GM15510 (cell line): ENCODE measurements around the gene NFIX.

ENCODE experiments used
- POLR2A ChIP-seq: IDR thresholded peaks from 3 replicates; pipeline ENCODE4 v1.6.1; 2011; ENCODE audit warnings: borderline replicate concordance; ENCODE audit not compliant: insufficient read length; ENCODE audit errors: extremely low read depth

NFIX gene

DNA sequence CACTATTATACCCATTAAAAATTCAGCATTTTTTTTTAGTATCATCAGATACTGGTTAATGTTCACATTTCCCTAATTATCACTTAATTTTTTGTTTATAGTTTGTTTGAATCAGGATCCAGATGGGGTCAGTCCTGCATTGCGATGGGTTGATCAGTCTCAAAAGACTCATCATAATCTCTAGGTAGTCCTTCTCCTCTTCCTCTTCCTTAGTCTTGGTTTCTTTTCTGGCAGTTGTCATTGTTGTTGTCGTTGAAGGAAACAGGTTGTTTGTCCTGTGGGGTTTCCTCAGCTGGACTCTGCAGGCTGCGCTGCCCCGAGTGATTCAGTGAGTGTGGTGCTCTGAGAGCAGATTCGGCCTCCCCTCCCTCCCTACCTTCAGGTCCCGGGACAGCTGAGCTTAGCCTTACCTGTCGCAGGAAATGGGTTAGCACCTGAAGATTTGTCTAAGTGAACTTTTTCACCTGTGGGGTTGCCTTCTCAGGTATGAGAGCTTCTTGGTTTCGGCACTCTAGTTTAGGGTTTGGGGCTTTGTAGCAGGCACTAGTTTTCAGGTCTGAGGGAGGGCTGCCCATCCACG lies 34.1 kb downstream of the NFIX start:
- TF ChIP-seq POLR2A = no peak

DNA sequence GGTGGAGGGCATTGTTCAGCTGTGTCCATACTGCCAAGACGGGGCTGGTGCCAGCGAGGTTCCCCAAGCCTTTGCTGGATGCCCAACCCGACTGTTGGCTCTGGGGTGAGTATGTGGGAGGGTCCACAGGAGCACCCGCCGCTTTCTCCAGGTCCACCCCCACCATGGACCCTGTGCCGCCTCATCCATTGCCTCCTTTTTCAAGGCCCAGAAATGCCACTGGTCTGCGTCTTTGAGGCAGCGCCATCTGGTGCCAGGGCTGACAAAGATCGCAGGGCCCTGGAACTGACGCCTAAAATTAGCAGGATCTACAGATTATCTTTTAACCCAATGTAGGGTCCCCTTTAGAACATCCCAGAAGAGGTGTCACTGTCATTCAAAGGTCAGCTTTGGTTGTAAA lies 34.6 kb downstream of the NFIX start:
- no peak for TF ChIP-seq POLR2A

DNA sequence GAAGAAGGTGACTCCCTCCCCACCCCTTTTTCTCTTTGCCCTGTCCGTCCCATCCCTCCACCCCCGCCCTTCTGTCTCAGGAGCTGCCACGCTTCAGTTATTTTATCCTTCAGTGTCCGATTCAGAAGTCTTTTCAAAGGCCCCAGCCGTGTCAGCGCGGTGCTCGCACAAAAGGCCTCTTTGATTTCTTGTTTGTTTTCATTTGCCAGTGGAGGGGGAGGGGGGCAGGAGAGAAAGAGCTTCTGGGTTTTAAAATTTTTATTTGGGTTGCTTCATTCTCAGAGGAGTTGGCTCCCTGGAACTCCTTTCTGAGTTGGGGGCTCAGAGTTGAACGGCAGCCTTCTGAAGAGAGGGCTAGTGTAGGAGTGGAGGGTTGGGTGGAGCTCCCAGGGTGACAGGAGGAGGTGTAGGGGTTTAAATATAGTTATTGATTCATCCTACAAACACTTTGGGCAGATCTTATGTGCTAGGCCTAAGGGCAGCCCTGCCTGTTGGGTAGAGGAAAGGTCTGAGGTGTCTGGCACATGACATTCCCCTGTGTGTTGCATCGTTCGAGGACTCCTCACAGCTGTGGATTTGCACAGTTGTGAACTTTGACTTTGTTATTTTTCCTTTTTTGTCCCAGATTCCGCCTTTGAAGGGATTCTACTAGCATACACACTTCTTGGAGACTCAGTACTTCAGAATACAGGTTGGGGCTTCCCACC lies 36.8 kb downstream of the NFIX start:
- no peak for TF ChIP-seq POLR2A

DNA sequence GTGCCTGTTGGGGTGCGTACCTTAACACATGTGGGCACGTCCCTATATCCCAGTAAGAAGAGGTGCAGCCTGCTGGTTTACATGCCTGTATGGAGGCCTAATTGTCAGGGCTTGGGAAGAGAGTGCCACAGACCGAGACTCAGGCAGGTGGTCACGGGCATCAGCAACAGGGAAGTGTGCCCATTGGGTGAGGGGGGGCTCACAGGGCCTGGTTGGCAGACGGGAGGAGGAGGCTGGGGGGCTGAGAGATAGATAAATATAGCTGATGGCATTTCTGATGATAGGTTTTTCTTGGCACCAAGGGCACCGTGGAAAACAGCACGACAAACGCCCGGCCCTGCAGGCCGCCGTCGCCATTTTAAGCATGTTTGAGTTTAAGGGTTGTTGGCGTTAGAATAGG lies 37.6 kb downstream of the NFIX start:
- no peak for TF ChIP-seq POLR2A

DNA sequence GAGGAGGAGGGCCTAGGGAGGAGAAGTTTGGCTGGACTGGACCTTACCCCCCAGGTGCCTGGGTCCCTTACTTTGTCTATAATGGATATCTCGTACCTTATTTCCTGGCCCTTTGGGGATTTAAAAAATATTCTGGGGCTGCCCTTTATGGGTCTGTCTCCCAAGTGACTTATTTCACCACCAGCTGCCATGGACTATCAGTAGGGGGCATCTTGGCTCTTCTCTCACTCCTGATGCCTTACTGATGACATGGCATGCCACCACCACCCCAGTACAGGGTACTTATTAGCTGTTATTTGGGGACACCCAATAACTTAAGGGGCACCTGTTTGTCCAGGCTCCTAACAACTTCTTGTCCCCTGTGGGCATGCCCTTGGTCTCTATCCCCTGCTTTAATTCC lies 38.0 kb downstream of the NFIX start:
- no peak for TF ChIP-seq POLR2A

DNA sequence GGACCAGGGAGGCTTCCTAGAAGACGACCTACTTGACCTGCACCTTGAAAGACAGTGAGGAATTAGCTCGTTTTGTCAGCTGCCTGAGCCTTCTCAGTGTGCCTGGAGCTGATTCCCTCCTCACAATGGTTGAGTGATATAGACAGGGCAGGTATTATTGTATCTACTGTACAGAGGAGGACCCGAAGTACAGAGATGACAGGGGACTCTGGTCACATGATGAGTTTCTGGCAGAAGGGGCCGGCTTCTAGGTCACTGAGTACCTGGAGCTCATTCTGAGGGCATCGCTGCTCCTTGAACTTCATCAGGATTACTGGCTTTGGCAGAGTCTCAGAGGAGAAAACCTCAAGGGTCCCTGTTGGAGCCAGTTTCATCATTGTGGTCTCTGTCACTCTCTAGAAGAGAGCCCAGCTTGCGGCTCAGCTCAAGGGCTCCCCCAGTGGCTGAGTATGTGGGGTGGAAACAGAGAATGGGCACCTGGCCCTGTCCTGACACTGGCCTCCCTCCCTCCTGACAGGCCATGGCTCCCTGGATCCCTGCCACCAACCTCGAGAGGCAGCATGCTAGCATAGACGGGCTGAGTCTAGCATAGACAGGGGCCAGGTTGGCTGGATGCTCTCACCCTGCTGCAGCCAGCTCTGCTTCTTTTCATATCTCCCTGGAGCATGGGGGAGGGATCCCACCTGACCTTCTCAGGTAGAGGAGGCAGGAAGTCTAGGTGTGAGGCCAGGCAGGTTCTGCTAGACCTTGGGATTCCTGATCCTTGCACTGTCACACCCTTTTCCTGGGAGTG lies 38.7 kb downstream of the NFIX start:
- TF ChIP-seq POLR2A = no peak

DNA sequence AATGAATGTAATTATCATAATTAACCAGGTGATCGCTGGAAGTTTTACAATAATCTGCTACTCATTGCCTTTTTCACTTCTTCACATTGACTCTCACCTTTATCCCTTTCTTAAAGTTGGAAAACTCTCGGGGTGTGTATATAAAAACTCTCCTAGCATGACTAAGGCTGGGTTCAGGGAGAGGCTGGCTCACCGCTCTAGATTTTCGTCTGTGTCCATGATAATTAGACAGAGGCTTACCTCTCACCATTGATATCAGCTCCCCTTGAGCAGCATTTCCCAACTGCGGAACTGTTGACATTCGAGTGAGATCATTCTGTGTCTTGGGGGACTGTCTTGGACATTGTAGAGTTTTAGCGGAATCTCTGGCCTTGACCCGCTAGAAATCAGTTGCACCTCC lies 39.4 kb downstream of the NFIX start:
- no peak for TF ChIP-seq POLR2A

DNA sequence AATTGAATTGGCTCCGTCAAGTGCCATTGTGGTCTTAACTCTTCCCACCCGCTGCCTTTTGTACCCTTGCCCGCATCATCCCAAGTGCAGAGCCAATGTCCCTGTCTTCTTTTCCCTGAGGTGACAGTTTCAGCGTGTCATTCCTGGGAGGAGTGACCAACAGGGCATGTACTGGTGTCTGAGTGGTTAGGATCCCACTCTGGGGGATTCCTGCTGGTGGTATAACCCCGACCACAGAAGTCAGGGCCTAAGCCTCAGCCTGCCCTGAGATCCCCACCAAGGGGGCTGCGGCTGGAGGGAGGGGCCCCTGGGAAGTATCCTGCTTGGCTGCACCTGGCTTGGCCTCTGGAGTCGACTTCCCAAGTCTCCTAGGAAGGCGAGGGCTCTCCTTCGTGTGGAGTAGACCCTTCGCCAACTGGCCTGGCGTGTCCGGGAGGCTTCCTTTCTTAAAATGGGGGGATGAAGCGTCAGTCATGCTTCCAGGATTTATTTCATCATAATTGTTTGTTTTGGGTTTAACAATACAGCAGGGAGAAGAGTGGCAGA lies 40.6 kb downstream of the NFIX start:
- no peak for TF ChIP-seq POLR2A

DNA sequence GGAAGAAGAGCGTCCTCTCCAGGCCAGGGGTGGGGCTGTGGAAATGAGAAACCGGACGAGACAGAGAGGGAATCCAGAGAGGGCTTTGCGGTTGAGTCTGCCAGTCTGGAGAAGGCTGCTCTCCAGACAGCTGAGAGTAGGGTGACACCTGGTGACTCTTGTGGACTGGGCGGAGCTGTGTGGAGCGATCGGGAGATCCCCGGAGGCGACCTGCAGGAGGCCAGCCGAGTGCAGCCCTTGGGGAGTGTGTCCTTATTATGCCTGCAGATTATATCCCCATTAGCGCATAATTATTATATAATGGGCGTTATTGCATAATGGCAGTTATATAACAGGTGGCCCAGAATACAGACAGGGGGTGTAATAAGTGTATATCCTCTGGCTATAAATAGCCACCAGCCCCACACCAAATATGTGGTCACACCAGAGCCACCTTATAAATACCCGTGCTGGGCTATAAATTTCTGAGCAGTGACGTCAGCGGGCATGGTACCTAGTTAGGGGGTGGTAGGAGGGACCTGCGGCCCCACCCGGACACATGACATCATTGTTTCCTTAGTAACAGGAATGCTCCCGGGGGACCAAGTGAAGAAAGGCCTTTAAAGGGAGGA lies 41.2 kb downstream of the NFIX start:
- no peak for TF ChIP-seq POLR2A

DNA sequence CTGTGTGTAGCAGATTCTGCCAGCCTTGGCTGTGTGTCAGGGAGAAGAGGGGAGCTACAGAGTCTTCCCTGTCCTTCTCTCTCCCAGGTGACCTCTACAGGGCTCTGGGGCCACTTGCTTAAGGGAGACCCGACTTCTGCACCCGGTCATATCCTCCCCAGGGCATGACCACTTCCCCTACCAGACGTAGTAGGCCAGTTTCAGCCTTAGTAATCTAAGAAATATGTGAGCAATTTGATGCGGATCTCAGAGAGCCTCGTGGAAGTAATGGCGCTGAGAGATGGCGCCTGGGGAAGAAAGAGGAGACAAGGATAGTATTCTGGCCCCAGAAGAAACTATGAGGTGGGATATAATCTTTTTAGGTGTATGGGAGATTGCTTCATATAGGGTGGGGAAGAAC lies 41.9 kb downstream of the NFIX start:
- no peak for TF ChIP-seq POLR2A

DNA sequence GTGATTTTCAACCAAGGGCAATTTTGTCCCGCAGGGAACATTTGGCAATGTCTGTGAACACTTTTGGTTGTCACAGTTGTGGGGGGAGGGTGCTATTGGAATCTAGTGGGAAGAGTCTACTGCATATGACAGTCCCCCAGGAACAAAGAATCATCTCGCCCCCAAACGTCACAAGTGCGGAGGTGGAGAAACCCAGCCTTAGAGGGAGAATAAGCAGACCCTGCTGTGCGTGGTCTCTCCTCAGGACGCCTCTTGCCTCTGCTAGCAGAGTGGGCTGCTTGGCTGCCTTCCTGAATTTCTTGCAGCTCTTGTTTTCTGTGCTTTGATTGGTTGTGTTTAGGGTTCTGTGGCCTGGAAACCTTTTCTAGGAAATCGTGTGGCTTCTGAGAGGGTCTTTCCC lies 42.5 kb downstream of the NFIX start:
- no peak for TF ChIP-seq POLR2A

DNA sequence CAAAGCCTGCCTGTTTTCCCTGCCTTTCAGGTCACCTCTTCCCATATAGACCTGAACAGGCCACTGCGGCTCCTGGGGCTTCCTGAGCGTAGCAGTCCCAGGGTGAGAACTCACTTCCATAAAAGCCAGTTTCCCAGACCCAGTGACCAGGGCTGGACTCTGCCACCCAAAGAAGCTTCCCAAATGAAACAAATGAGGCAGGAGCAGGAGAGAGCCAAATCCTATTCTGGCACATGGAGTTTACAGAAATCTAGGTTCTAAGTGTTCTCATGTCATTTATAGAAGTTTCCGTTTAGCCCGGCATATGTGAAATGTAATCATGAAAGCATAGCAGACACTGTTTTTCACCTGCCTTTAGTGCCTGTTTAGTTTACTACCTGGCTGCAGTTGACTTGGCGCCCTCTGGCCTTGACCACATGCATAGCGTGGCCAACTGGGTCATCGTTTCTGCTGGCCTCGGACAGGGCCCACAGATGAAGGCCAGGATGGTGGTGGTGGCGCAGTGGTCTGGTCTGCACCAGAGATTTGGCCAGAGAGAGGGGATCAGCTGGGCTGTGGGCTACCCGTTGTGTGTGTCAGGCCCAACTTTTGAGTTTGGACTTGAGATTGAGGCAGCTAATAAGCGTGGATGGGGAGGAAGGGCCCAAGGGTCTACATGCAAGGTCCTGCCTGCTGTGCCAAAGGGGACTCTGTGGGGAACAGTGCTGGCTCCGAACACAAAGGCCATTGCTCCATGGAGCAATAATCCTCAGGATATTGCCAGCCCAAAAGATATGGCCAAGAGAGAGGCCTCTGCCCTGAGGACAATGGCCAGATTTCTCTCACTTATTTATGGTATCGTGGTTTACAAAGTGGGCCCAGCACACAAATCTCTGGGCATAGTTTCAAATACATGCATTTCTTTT lies 43.3 kb downstream of the NFIX start:
- no peak for TF ChIP-seq POLR2A

DNA sequence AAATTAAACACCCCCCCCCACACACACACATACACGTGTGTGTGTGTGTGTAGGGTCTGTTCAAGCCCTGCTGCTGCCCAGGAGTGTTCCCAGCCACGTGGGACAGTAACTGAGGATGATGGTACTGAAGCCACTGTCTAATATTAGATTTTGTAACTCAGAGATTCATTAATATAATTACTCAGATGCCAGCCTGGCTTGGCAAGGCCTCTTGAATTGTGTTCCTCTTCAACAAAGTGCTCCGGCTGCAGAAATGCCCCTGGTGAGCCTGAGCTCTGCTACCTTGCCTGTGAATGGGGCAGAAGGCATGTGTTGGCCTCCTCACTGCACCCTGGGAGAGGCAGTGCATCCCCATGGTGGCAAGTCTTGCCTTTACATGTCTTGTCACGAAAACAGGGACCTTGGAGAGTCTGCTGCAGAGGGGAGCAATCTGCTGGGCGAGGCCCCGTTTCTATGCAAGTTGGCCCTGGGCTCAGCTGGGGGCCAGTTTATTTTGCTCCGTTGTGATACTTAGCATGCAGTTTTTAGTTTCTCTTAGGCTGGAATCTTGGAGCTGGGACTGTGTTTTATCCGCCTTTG lies 44.0 kb downstream of the NFIX start:
- TF ChIP-seq POLR2A = no peak
